ENCODE measurements around the gene REEP2. TPM values are rescaled to one million over a fixed set of nuclear protein-coding genes. Genes with fewer than 3 reads are reported as not detected.

Gene REEP2
- total RNA-seq, 4 donors from 2014 or later, result 1.2 to 7.4 (median 3.4) TPM

DNA sequence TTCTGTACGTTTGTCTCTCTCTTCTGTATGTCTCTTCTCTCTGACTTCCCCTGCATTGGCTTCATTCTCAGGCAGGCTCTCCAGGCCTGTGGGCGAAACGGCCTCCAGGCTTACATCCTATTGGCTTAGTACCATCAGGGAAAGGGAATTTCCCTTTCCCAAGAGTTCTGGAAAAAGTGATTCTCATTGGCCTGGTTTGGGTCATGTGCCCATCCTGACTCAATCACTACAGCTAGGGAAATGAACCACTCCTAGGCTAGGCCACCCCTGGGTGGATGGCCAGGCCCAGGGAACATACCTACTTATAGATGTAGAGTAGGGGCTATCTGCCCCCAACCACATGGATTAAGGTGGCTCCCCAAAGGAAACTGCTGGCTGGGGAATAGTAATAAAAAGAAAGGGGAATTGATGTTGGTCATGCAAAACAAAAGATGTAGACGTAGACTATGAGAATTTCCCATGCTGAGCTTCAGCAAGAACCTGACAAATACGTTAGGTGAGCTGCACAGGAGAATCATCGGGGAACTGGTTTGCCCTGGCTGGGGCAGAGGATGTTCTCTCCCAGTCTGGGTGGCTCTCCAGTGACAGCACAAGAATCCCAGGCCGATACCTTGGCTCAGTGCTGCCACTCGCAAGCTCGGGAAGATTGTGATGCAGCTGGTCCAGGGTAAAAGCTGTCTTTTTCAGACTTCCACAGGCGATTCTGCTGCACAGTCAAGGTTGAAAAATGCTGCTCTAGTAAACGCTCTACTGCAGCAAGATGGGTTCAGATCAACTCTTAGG is 22.7 kb downstream of the REEP2 start:
- DNase-seq, result no peak
- ATAC-seq, result no peak
- intact Hi-C loops (cut with DNase I; ENCODE audit: low total_unique reads), result loop anchor here (10.0 kb wide), 1 partner anchor 803 kb away; no protein-coding TSS in a partner anchor
- peaks cover 0 to 6% (median 0%) of the 10 kb centered on the region in 3 donors for H3K27me3 ChIP-seq
- H3K36me3 ChIP-seq, result no peaks in the 10 kb centered on the region
- in situ Hi-C loops (cut with MboI; ENCODE audit: low sequenced_read_pairs in 4 of 4), result loop anchor here in 1 of 4 donors (5.0 kb wide), 1 partner anchor 41 kb away; no protein-coding TSS in a partner anchor
- no peak for TF ChIP-seq POLR2A (IDR thresholded peaks at IDR 0.05)
- no peaks in the 10 kb centered on the region for H3K9me3 ChIP-seq
- H3K4me1 ChIP-seq, result peaks cover 14 to 18% of the 10 kb centered on the region in 2 donors
- peak overlapping the region in 1 of 4 donors; percentile 1 for H3K27ac ChIP-seq
- no peak overlapping the region for H3K4me3 ChIP-seq

DNA sequence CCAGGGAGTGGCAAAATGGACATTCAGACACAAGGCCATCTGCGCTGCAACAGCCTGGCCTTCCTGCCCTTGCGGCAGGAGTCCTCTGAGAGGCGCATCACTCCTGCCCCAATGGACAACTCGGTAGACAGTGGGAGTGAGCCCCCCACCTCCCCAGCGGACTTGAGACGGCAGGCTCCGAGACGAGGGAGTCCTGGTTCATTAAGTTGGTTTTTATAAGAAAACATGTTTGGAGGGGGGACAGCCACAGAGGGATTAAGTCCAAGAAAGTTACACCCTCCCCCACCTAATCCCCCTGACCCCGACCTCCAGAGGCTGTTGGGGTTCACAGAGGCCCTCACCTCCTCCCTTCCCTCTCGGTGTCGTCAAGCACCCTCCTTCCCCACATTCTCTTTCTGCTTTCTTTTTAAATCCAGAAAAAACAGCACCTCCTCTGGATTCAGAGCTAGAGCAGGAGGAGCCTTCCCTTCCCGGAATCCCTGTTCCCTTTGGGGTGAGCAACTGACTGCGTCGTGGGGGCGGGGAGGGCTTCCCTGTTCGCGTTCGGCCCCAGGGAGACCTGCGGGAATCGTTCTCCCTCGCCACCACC is 24.7 kb downstream of the REEP2 start:
- Histone ChIP-seq H3K4me1 (peaks cover 14 to 22% of the 10 kb centered on the region in 2 donors), H3K9me3 (no peaks in the 10 kb centered on the region), H3K27ac (peak overlapping the region; percentile 94 to 99 (median 96)), H3K27me3 (peaks cover 0 to 6% (median 0%) of the 10 kb centered on the region in 3 donors), H3K36me3 (no peaks in the 10 kb centered on the region), H3K4me3 (peak overlapping the region; percentile 78 to 98 (median 90))
- TF ChIP-seq, protein P1, sequence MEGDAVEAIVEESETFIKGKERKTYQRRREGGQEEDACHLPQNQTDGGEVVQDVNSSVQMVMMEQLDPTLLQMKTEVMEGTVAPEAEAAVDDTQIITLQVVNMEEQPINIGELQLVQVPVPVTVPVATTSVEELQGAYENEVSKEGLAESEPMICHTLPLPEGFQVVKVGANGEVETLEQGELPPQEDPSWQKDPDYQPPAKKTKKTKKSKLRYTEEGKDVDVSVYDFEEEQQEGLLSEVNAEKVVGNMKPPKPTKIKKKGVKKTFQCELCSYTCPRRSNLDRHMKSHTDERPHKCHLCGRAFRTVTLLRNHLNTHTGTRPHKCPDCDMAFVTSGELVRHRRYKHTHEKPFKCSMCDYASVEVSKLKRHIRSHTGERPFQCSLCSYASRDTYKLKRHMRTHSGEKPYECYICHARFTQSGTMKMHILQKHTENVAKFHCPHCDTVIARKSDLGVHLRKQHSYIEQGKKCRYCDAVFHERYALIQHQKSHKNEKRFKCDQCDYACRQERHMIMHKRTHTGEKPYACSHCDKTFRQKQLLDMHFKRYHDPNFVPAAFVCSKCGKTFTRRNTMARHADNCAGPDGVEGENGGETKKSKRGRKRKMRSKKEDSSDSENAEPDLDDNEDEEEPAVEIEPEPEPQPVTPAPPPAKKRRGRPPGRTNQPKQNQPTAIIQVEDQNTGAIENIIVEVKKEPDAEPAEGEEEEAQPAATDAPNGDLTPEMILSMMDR (IDR thresholded peaks at IDR 0.05 in 4 of 5, conservative IDR thresholded peaks at IDR 0.05 in 1 of 5), result no peak
- TF ChIP-seq POLR2A (IDR thresholded peaks at IDR 0.05), result no peak
- no peak for DNase-seq
- ATAC-seq, result peak; percentile 5 to 7
- in situ Hi-C loops (cut with MboI; ENCODE audit: low sequenced_read_pairs in 4 of 4) (loop anchor here in 1 of 4 donors (5.0 kb wide), 1 partner anchor 39 kb away; no protein-coding TSS in a partner anchor), intact Hi-C loops (cut with DNase I; ENCODE audit: low total_unique reads) (loop anchor here (1.0 to 10.0 kb wide), 3 partner anchors 39 to 801 kb away; partner anchors contain the start of gene HSPA9)

DNA sequence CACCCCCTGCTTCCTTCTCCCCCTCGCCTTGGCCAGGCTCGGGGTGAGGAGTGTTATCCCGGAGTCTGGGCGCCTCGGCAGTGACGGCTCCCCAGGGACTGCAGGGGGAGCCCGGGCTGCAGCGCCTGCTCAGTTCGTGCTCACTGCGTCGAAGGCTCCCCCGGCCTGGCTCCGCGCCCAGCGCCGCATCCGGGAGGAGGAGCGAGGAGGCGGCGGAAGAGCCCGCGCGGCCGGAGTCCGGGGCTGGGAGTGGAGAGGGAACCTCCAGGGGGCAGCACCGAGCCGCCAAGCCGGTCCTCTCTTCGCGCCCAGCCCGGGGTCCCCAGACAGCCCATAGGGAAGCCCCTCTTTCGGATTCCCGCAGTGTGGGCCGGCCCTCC is 25.1 kb downstream of the REEP2 start:
- H3K4me1 ChIP-seq, result peaks cover 14 to 22% of the 10 kb centered on the region in 2 donors
- intact Hi-C loops (cut with DNase I; ENCODE audit: low total_unique reads) (loop anchor here (1.0 to 10.0 kb wide), 3 partner anchors 38 to 801 kb away; partner anchors contain the start of gene HSPA9), in situ Hi-C loops (cut with MboI; ENCODE audit: low sequenced_read_pairs in 4 of 4) (loop anchor here in 1 of 4 donors (5.0 kb wide), 1 partner anchor 38 kb away; no protein-coding TSS in a partner anchor)

DNA sequence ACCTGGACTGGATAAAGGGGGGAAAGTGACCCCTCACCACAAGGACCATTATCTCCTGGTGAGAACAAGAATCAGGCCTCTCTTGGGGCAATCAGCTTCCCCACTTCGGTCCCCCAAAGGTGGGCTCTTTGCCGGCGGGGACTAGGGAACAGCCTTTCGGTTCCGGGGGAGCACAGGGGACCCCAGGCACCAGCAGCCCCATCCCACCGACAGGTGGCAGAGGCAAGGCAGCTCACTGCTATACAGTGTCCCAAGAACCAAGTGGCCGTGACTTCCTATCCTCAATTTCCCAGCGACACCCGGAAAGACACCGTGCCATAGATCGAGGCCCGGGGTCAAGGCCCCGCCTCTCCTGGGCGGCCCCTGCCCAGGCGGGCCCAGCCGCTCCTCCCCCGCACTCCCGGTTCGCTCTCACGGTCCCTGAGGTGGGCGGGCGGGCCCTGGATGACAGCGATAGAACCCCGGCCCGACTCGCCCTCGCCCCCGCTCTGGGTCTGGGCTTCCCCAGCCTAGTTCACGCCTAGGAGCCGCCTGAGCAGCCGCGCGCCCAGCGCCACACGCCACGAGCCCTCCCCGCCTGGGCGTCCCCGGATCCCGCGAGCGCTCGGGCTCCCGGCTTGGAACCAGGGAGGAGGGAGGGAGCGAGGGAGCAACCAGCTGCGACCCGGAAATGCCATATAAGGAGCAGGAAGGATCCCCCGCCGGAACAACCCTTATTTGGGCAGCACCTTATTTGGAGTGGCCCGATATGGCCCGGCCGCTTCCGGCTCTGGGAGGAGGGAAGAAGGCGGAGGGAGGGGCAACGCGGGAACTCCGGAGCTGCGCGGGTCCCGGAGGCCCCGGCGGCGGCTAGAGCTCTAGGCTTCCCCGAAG is 25.8 kb downstream of the REEP2 start:
- DNase-seq, result peak; percentile 98
- in situ Hi-C loops (cut with MboI; ENCODE audit: low sequenced_read_pairs in 4 of 4), result loop anchor here in 2 of 4 donors (5.0 kb wide), 1 partner anchor 38 kb away; no protein-coding TSS in a partner anchor
- peak; percentile 66 to 68 for TF ChIP-seq POLR2A (IDR thresholded peaks at IDR 0.05)
- TF ChIP-seq, protein P1 (IDR thresholded peaks at IDR 0.05 in 4 of 5, conservative IDR thresholded peaks at IDR 0.05 in 1 of 5), result peak in 4 of 5 experiments; percentile 35 to 83 (median 70)
- intact Hi-C loops (cut with DNase I; ENCODE audit: low total_unique reads), result loop anchor here (1.0 to 10.0 kb wide), 5 partner anchors 28 to 800 kb away; partner anchors contain the start of genes ETF1 and HSPA9
- Histone ChIP-seq H3K36me3 (no peaks in the 10 kb centered on the region), H3K4me1 (peaks cover 14 to 22% of the 10 kb centered on the region in 2 donors), H3K4me3 (peak overlapping the region; percentile 78 to 98 (median 90)), H3K27ac (peak overlapping the region; percentile 94 to 99 (median 96)), H3K27me3 (peaks cover 0 to 6% (median 0%) of the 10 kb centered on the region in 3 donors), H3K9me3 (no peaks in the 10 kb centered on the region)
- ATAC-seq, result peak; percentile 88 to 90

More for the DNA sequence above, 25.1 kb downstream of the REEP2 start:
- no peaks in the 10 kb centered on the region for H3K36me3 ChIP-seq
- TF ChIP-seq, protein P1 (IDR thresholded peaks at IDR 0.05 in 4 of 5, conservative IDR thresholded peaks at IDR 0.05 in 1 of 5), result peak; percentile 95 to 99 (median 96)
- peak in 1 of 2 donors; percentile 26 for TF ChIP-seq POLR2A (IDR thresholded peaks at IDR 0.05)
- ATAC-seq (peak; percentile 53 to 58), DNase-seq (peak; percentile 80 to 91)
- H3K27me3 ChIP-seq, result peaks cover 0 to 6% (median 0%) of the 10 kb centered on the region in 3 donors
- peak overlapping the region; percentile 78 to 98 (median 90) for H3K4me3 ChIP-seq
- H3K9me3 ChIP-seq, result no peaks in the 10 kb centered on the region
- H3K27ac ChIP-seq, result peak overlapping the region; percentile 94 to 99 (median 96)
